Cardiac fibroblast (primary cell): ENCODE data around the gene VARS2.

ENCODE experiments used
- DNase-seq, 2 donors: peaks; one replicate each; pipeline versions ENCODE4 v3.0.0 to v3.0.0-alpha.2; 2010; ENCODE audit warnings: low read depth in 2 of 2
- H3K4me3 ChIP-seq, 2 donors: replicated peaks in 1 of 2; 1 replicate in 1 of 2; 2 replicates in 1 of 2; pipeline ENCODE4 v1.5.1; 2011; ENCODE audit warnings: low read depth in 2 of 2, low read length in 2 of 2, mild to moderate bottlenecking in 2 of 2, moderate library complexity in 1 of 2
- TF ChIP-seq, protein P1 (sequence below): IDR thresholded peaks from one replicate; pipeline ENCODE4 v1.5.1; 2011; ENCODE audit warnings: low read depth, mild to moderate bottlenecking, low read length, inconsistent platforms

The VARS2 gene

DNA sequence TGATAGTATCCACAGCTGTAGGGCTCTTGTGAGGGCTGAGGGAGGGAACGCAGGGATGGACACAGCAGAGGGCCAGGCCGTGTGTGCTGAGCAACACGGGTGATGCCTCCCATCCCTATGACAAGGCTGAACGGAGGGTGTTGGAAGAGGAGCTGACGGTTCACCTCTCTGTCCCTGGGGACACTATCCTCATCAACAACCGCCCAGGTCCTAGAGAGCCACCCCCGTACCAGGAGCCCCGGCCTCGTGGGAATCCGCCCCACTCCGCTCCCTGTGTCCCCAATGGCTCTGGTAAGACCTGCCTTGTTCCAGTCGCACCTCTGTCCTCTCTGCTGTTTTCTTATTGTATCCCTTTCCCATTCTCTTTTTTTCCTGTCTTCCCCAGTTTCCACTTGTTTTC lies 19.7 kb upstream of the VARS2 start:
- H3K4me3 ChIP-seq: no peak overlapping the region
- TF ChIP-seq, protein P1, sequence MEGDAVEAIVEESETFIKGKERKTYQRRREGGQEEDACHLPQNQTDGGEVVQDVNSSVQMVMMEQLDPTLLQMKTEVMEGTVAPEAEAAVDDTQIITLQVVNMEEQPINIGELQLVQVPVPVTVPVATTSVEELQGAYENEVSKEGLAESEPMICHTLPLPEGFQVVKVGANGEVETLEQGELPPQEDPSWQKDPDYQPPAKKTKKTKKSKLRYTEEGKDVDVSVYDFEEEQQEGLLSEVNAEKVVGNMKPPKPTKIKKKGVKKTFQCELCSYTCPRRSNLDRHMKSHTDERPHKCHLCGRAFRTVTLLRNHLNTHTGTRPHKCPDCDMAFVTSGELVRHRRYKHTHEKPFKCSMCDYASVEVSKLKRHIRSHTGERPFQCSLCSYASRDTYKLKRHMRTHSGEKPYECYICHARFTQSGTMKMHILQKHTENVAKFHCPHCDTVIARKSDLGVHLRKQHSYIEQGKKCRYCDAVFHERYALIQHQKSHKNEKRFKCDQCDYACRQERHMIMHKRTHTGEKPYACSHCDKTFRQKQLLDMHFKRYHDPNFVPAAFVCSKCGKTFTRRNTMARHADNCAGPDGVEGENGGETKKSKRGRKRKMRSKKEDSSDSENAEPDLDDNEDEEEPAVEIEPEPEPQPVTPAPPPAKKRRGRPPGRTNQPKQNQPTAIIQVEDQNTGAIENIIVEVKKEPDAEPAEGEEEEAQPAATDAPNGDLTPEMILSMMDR: no peak
- no peak for DNase-seq

DNA sequence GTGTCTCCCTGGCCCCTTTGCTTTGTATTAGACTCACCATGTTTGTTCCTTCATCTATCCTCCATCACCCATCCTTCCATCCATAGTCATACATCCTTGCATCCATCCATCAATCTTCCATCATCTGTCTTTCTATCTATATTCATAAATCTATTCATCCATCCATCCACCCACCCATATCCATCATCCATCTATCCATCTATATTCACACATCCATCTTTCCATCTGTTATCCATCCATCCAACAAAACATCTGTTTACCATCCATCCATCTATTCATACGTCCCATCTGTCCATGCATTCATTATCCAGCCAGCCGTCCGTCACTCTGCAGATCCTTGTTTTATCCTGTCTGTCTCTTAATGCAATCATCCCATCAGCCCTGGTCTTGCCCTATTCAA lies 19.1 kb upstream of the VARS2 start:
- no peak for DNase-seq
- no peak overlapping the region for H3K4me3 ChIP-seq

DNA sequence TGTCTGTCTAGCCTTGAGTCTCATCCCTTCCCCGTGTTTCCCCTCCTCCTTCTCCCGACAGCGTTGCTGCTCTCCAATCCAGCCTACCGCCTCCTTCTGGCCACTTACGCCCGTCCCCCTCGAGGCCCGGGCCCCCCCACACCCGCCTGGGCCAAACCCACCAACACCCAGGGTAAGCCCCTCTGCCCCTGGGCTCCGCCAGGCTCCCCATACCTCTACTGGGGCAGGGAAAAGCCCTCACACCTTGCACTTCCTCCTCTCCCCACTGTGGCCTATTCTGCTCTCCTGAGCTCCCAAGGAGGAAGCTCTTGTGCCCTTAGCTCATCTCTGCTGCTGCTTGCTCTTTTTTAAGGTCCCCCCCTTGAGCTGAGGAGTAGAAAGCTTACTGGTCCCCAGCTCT lies 18.7 kb upstream of the VARS2 start:
- TF ChIP-seq, protein P1: no peak
- DNase-seq: no peak
- no peak overlapping the region for H3K4me3 ChIP-seq

More for the DNA sequence above, 19.1 kb upstream of the VARS2 start:
- TF ChIP-seq, protein P1: no peak

DNA sequence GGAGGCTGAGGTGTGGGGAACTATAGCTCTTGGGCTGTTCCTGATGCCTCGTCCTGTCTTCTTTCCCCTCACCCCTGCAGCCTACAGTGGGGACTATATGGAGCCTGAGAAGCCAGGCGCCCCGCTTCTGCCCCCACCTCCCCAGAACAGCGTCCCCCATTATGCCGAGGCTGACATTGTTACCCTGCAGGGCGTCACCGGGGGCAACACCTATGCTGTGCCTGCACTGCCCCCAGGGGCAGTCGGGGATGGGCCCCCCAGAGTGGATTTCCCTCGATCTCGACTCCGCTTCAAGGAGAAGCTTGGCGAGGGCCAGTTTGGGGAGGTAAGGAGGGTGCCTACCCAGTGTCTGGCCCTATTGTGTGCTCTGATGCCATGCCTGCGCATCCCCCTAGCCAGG lies 17.5 kb upstream of the VARS2 start:
- DNase-seq: no peak
- no peak overlapping the region for H3K4me3 ChIP-seq
- TF ChIP-seq, protein P1: no peak

DNA sequence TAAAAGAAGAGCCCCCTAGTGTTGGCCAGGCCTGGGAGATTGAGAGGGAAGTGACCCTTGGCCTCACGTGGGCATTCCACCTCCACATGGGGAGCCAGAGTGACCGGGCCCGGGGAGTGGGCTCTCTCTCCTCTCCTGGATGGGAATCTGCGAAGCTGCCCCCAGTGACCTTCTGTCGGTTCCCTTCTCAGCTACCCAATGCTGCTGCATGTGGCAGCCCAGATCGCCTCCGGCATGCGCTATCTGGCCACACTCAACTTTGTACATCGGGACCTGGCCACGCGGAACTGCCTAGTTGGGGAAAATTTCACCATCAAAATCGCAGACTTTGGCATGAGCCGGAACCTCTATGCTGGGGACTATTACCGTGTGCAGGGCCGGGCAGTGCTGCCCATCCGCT lies 16.2 kb upstream of the VARS2 start:
- no peak for DNase-seq
- no peak overlapping the region for H3K4me3 ChIP-seq
- TF ChIP-seq, protein P1: no peak

DNA sequence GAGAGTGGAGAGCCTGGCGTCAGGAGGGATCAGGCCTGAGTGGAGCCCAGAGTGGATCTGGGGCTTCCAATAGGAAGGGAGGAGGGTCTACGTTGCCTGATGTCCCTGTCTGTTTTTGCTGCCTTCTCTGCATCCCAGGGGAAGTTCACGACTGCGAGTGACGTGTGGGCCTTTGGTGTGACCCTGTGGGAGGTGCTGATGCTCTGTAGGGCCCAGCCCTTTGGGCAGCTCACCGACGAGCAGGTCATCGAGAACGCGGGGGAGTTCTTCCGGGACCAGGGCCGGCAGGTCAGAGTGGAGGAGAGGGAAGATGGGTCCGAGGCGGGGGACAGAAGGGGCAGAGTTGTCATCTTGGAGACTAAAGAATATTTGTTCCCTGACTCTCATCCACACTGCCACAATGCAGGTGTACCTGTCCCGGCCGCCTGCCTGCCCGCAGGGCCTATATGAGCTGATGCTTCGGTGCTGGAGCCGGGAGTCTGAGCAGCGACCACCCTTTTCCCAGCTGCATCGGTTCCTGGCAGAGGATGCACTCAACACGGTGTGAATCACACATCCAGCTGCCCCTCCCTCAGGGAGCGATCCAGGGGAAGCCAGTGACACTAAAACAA lies 15.2 kb upstream of the VARS2 start:
- no peak for DNase-seq
- TF ChIP-seq, protein P1: no peak
- H3K4me3 ChIP-seq: no peak overlapping the region

DNA sequence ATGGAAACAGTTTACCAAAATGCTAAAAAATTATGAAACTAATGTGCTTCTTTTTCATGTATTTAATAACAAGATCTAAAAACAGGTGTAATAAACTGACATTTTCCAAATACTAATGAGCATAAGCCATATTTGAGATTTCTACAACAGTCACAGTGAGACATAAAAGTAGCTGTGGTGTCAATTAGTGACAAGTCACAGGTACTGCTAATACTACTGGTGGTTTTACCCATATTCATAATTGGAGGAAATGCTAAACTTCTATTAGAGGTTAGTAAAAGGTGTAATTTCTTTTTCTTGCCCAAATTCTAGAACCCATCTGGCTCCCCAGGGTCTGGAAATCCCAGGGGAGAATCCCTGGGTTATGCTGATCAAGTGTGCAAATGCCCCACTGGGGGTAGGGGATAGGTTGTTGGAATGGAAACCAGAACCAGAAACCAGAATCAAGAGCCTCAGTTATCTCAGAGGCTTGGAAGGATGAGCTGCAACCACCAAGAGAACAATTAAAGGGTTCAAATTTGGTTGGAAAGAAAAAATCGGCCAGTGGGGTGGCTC lies 13.1 kb upstream of the VARS2 start:
- DNase-seq: no peak
- H3K4me3 ChIP-seq: no peak overlapping the region
- TF ChIP-seq, protein P1: no peak
